ENCODE results near the gene NPTX2. TPM values are rescaled to one million over a fixed set of nuclear protein-coding genes. Genes with fewer than 3 reads are reported as not detected.

NPTX2 gene
- total and polyA plus RNA-seq, 4 donors: 0.41 to 2.3 (median 0.63) TPM

- WGBS, 2 donors: 79 to 83% methylated on average over 4 of the region's 4 CpGs
- Histone ChIP-seq H3K27me3 (ENCODE audit: control insufficient read depth in 3 of 3, insufficient read depth in 3 of 3, low read length in 2 of 3) (peaks cover 0 to 3% (median 0%) of the 10 kb centered on the region in 3 donors), H3K27ac (ENCODE audit: low read depth in 1 of 2, low read length in 1 of 2) (no peak overlapping the region), H3K36me3 (ENCODE audit: control insufficient read depth in 4 of 4, insufficient read depth in 4 of 4, low read length in 4 of 4) (no peaks in the 10 kb centered on the region), H3K9me3 (ENCODE audit: control insufficient read depth in 4 of 4, insufficient read depth in 3 of 4, low read length in 3 of 4) (peaks cover 0 to 2% (median 0%) of the 10 kb centered on the region in 4 donors), H3K4me1 (ENCODE audit: control insufficient read depth in 5 of 5, insufficient read depth in 5 of 5, low read length in 5 of 5) (no peaks in the 10 kb centered on the region), H3K4me3 (peak overlapping the region; percentile 4), H3K9ac (ENCODE audit: insufficient read depth in 1 of 2, low read length in 2 of 2) (no peak overlapping the region)
- TF ChIP-seq CTCF (IDR thresholded peaks at IDR 0.05; ENCODE audit: control extremely low read depth, extremely low read depth): no peak
- ATAC-seq (ENCODE audit: insufficient read depth, low FRiP score) (no peak), DNase-seq (no peak)
These were observed 22.7 kb upstream of the NPTX2 start for GRCh38 chr7:98594348-98594747.

- no peak overlapping the region for H3K9ac ChIP-seq (ENCODE audit: insufficient read depth in 1 of 2, low read length in 2 of 2)
- H3K27me3 ChIP-seq (ENCODE audit: control insufficient read depth in 3 of 3, insufficient read depth in 3 of 3, low read length in 2 of 3): peaks cover 0 to 3% (median 0%) of the 10 kb centered on the region in 3 donors
- H3K4me3 ChIP-seq: peak overlapping the region; percentile 4
- peaks cover 0 to 2% (median 0%) of the 10 kb centered on the region in 4 donors for H3K9me3 ChIP-seq (ENCODE audit: control insufficient read depth in 4 of 4, insufficient read depth in 3 of 4, low read length in 3 of 4)
- no peak overlapping the region for H3K27ac ChIP-seq (ENCODE audit: low read depth in 1 of 2, low read length in 1 of 2)
- WGBS, 2 donors: 61 to 66% methylated on average over 5 of the region's 5 CpGs
- no peak for TF ChIP-seq CTCF (IDR thresholded peaks at IDR 0.05; ENCODE audit: control extremely low read depth, extremely low read depth)
- H3K4me1 ChIP-seq (ENCODE audit: control insufficient read depth in 5 of 5, insufficient read depth in 5 of 5, low read length in 5 of 5): no peaks in the 10 kb centered on the region
- ATAC-seq (ENCODE audit: insufficient read depth, low FRiP score) (no peak), DNase-seq (no peak)
- no peaks in the 10 kb centered on the region for H3K36me3 ChIP-seq (ENCODE audit: control insufficient read depth in 4 of 4, insufficient read depth in 4 of 4, low read length in 4 of 4)
These were observed 22.3 kb upstream of the NPTX2 start for GRCh38 chr7:98594787-98595186.

- no peak overlapping the region for H3K4me3 ChIP-seq
- WGBS, 2 donors: 79 to 85% methylated on average over 6 of the region's 6 CpGs
- H3K27me3 ChIP-seq (ENCODE audit: control insufficient read depth in 3 of 3, insufficient read depth in 3 of 3, low read length in 2 of 3): no peaks in the 10 kb centered on the region
- H3K4me1 ChIP-seq (ENCODE audit: control insufficient read depth in 5 of 5, insufficient read depth in 5 of 5, low read length in 5 of 5): no peaks in the 10 kb centered on the region
- no peak overlapping the region for H3K9ac ChIP-seq (ENCODE audit: insufficient read depth in 1 of 2, low read length in 2 of 2)
- DNase-seq: no peak
- H3K36me3 ChIP-seq (ENCODE audit: control insufficient read depth in 4 of 4, insufficient read depth in 4 of 4, low read length in 4 of 4): no peaks in the 10 kb centered on the region
- peaks cover 0 to 2% (median 0%) of the 10 kb centered on the region in 4 donors for H3K9me3 ChIP-seq (ENCODE audit: control insufficient read depth in 4 of 4, insufficient read depth in 3 of 4, low read length in 3 of 4)
- TF ChIP-seq CTCF (IDR thresholded peaks at IDR 0.05; ENCODE audit: control extremely low read depth, extremely low read depth): no peak
- ATAC-seq (ENCODE audit: insufficient read depth, low FRiP score): no peak
- no peak overlapping the region for H3K27ac ChIP-seq (ENCODE audit: low read depth in 1 of 2, low read length in 1 of 2)
These were observed 18.1 kb upstream of the NPTX2 start for GRCh38 chr7:98598846-98599615.
